Measurements from ENCODE around the gene MAN1C1. TPM values are rescaled to one million over a fixed set of nuclear protein-coding genes. Genes with fewer than 3 reads are reported as not detected.

Gene MAN1C1
- total RNA-seq, 1 donor from 2014 or later: 10.9 TPM

DNA sequence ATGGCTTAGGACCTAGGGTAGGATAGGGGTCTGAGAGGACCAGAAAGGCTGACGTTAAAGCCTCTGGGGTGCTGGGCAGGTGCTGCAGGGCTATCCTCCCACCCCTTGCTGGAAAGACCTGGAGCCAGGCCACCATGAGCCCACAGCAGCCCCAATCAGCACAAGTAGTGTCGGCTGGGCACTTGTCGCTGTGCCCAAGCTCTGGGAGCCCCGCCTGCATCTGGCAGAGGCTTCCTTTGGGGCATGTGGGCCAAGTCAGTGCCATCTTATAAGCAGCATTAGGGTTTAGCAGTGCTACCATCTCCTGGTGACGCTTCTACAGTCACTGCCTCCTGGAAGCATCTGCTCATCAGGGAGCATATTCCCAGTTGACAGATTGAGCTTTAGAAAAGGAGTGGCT lies 31.3 kb downstream of the MAN1C1 start:
- TF ChIP-seq, protein P1, sequence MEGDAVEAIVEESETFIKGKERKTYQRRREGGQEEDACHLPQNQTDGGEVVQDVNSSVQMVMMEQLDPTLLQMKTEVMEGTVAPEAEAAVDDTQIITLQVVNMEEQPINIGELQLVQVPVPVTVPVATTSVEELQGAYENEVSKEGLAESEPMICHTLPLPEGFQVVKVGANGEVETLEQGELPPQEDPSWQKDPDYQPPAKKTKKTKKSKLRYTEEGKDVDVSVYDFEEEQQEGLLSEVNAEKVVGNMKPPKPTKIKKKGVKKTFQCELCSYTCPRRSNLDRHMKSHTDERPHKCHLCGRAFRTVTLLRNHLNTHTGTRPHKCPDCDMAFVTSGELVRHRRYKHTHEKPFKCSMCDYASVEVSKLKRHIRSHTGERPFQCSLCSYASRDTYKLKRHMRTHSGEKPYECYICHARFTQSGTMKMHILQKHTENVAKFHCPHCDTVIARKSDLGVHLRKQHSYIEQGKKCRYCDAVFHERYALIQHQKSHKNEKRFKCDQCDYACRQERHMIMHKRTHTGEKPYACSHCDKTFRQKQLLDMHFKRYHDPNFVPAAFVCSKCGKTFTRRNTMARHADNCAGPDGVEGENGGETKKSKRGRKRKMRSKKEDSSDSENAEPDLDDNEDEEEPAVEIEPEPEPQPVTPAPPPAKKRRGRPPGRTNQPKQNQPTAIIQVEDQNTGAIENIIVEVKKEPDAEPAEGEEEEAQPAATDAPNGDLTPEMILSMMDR (IDR thresholded peaks at IDR 0.05): no peak
- H3K27me3 Mint-ChIP-seq (ENCODE audit: low read depth): peaks cover 2% of the 10 kb centered on the region
- no peak for DNase-seq (ENCODE audit: low spot score)

DNA sequence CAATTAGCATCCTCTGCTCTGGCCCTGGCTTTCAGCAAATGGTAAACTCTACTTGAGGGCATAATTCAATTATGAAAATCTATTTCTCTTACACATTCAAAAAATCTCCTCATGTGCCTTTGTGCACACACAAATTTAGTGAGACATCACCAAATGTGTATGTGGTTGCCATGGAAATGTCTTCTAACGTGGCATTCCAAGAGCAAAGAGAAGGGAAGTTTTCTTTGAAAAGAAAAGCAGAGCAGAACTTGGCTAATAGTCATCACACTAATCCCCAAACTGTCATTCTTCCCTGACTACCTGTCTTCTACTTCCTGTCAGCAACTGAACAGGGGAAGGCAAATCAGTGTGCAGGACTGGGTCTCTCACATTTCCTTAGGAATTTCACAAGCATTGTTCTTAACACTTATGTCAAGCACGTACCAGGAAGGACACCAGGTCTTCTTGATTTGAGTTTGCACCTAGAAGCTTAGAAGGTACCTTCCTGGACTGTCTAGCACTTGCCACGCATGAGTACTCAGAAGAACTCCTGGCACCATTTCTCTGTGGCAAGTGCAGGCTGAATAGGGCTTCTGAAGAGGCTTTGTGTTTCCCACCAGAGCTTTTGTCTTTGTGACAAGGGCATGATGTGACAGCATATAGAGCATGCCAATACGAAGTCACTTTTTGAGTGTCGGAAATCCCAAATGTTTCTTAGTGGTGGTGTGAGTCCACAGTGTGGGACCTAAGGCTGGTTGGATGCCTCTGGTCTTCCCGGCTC lies 32.3 kb downstream of the MAN1C1 start:
- H3K27ac Mint-ChIP-seq (ENCODE audit: unreplicated experiment): no peak overlapping the region
- H3K4me1 Mint-ChIP-seq (ENCODE audit: low read depth): peaks cover 6% of the 10 kb centered on the region
- H3K9me3 Mint-ChIP-seq (ENCODE audit: low read depth): no peaks in the 10 kb centered on the region
- DNase-seq (ENCODE audit: low spot score): no peak
- TF ChIP-seq, protein P1 (IDR thresholded peaks at IDR 0.05): no peak
- peaks cover 3% of the 10 kb centered on the region for H3K36me3 Mint-ChIP-seq (ENCODE audit: low read depth)
- no peak overlapping the region for H3K4me3 Mint-ChIP-seq (ENCODE audit: unreplicated experiment)
- peaks cover 1% of the 10 kb centered on the region for H3K27me3 Mint-ChIP-seq (ENCODE audit: low read depth)

More for the DNA sequence above, 31.3 kb downstream of the MAN1C1 start:
- Mint-ChIP-seq H3K27ac (ENCODE audit: unreplicated experiment) (no peak overlapping the region), H3K36me3 (ENCODE audit: low read depth) (no peaks in the 10 kb centered on the region), H3K4me1 (ENCODE audit: low read depth) (peaks cover 7% of the 10 kb centered on the region), H3K9me3 (ENCODE audit: low read depth) (no peaks in the 10 kb centered on the region), H3K4me3 (ENCODE audit: unreplicated experiment) (no peak overlapping the region)

DNA sequence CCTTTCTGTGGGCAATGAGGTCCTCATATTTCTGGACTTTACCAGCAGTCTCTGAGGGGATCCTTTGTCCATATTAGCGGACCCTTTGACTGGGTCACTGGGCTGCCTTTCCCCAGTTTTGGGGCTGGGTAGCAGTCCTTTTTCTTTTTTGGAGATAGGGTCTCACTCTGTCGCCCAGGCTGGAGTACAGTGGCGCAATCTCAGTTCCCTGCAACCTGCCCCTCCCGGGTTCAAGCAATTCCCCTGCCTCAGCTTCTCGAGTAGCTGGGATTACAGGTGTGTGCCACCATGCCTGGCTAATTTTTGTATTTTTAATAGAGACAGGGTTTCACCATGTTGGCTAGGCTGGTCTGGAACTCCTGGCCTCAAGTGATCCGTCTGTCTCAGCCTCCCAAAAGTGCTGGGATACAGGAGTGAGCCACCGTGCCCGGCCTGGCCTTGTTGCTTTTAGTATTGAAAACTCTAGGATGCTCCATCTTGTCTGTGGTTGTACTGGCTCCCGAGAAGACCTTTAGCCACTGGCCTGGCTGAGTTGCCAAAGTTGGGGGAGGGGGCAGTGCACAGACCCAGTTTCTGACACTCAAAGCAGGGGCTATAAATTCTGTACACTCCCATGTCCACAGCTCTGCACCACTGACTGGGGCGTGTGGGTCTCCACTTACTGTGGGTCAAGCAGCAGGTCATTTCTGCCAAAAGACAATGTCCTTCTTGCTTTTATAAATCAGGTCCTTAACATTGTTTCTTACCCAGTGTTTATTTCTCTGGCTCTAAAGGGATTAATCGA lies 33.1 kb downstream of the MAN1C1 start:
- H3K4me1 Mint-ChIP-seq (ENCODE audit: low read depth): peaks cover 6% of the 10 kb centered on the region
- no peak overlapping the region for H3K27ac Mint-ChIP-seq (ENCODE audit: unreplicated experiment)
- no peaks in the 10 kb centered on the region for H3K9me3 Mint-ChIP-seq (ENCODE audit: low read depth)
- no peak for DNase-seq (ENCODE audit: low spot score)
- TF ChIP-seq, protein P1 (IDR thresholded peaks at IDR 0.05): no peak
- no peak overlapping the region for H3K4me3 Mint-ChIP-seq (ENCODE audit: unreplicated experiment)
- H3K27me3 Mint-ChIP-seq (ENCODE audit: low read depth): no peaks in the 10 kb centered on the region
- peaks cover 3% of the 10 kb centered on the region for H3K36me3 Mint-ChIP-seq (ENCODE audit: low read depth)

DNA sequence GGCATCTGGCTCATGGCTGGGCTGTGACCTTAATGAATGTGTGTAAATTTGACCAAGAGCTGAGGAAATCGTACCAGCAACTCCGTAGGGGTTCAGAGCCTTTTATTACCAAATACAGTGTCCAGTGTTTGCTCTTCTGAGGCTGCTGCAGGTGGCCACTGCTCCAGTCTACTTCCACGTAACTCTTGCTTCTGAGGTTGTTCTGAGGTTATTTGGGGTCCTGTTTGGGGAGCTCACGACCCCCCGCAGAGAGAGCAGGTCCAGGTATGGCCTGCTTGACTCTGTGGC lies 33.6 kb downstream of the MAN1C1 start:
- H3K4me1 Mint-ChIP-seq (ENCODE audit: low read depth): peaks cover 6% of the 10 kb centered on the region
- no peaks in the 10 kb centered on the region for H3K27me3 Mint-ChIP-seq (ENCODE audit: low read depth)
- TF ChIP-seq, protein P1 (IDR thresholded peaks at IDR 0.05): no peak
- H3K27ac Mint-ChIP-seq (ENCODE audit: unreplicated experiment): no peak overlapping the region
- H3K36me3 Mint-ChIP-seq (ENCODE audit: low read depth): peaks cover 3% of the 10 kb centered on the region
- DNase-seq (ENCODE audit: low spot score): no peak
- no peaks in the 10 kb centered on the region for H3K9me3 Mint-ChIP-seq (ENCODE audit: low read depth)
- H3K4me3 Mint-ChIP-seq (ENCODE audit: unreplicated experiment): no peak overlapping the region

DNA sequence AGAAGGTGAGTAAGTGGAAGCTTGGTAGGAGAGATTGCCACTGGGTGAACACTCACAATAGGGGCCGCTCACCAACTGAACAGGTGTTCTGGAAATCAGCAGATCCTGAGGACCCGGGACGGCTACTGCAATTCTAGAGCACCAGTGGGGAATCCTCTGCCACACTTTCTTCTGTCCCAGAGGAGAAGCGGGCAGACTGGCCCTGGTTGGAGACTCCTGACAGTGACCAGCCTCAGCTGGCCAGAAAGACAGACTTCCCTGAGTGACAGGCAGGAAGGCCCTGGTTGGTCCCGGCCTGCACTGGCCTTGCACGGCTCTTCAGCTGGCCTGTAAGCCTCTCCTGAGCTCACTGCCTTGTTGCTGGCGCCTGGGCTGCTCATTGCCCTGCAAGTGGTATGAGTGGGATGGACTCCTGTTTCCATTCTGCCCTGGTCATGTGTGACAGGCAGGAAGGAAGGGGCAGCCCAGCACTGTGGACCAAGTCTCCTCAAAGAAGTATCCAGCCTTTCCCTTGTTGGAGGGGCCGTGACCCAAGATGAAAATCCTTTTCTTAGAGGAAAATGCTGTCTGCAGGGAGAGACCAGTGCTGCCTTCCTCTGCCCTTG lies 34.5 kb downstream of the MAN1C1 start:
- H3K9me3 Mint-ChIP-seq (ENCODE audit: low read depth): no peaks in the 10 kb centered on the region
- no peak overlapping the region for H3K27ac Mint-ChIP-seq (ENCODE audit: unreplicated experiment)
- H3K27me3 Mint-ChIP-seq (ENCODE audit: low read depth): no peaks in the 10 kb centered on the region
- H3K4me1 Mint-ChIP-seq (ENCODE audit: low read depth): peaks cover 6% of the 10 kb centered on the region
- H3K36me3 Mint-ChIP-seq (ENCODE audit: low read depth): peaks cover 3% of the 10 kb centered on the region
- H3K4me3 Mint-ChIP-seq (ENCODE audit: unreplicated experiment): no peak overlapping the region
- DNase-seq (ENCODE audit: low spot score): no peak
- TF ChIP-seq, protein P1 (IDR thresholded peaks at IDR 0.05): no peak
